Activated T-cell treated with anti-CD3 and anti-CD28 coated beads, Interleukin-2, amount 50 U/mL, for 48 hours (primary cell): ENCODE results near the gene RHCG.
A peak's percentile ranks its signal among the peaks of the same experiment; 100 is the strongest.

Experiments used
- DNase-seq, 2 experiments: peaks; one replicate each; pipeline ENCODE4 v3.0.0-alpha.2; 2020

The RHCG gene

GRCh38 chr15:89502867-89503595, 6.6 kb upstream of the RHCG start:
- no peak for DNase-seq

GRCh38 chr15:89501646-89502045, 5.3 kb upstream of the RHCG start:
- DNase-seq: no peak

- DNase-seq: no peak
Measured at GRCh38 chr15:89500397-89501270, 4.3 kb upstream of the RHCG start.

- DNase-seq: no peak
Measured at GRCh38 chr15:89499156-89499555, 2.8 kb upstream of the RHCG start.

GRCh38 chr15:89498574-89498906, 2.2 kb upstream of the RHCG start:
- no peak for DNase-seq

GRCh38 chr15:89497231-89497630, 848 bp upstream of the RHCG start:
- no peak for DNase-seq

GRCh38 chr15:89495638-89496145, 691 bp downstream of the RHCG start:
- DNase-seq: no peak

GRCh38 chr15:89494941-89495637, 1.3 kb downstream of the RHCG start:
- peak; percentile 46 to 57 for DNase-seq

- no peak for DNase-seq
Measured at GRCh38 chr15:89494031-89494430, 2.4 kb downstream of the RHCG start.

- DNase-seq: no peak
Measured at GRCh38 chr15:89492934-89493631, 3.3 kb downstream of the RHCG start.

- peak in 1 of 2 experiments; percentile 42 for DNase-seq
Measured at GRCh38 chr15:89492111-89492641, 4.2 kb downstream of the RHCG start.

- no peak for DNase-seq
Measured at GRCh38 chr15:89490814-89491315, 5.5 kb downstream of the RHCG start.

GRCh38 chr15:89490081-89490813, 6.1 kb downstream of the RHCG start:
- DNase-seq: no peak

- DNase-seq: no peak
Measured at GRCh38 chr15:89489376-89489775, 7.0 kb downstream of the RHCG start.

GRCh38 chr15:89487791-89488190, 8.6 kb downstream of the RHCG start:
- no peak for DNase-seq

GRCh38 chr15:89486726-89487050, 9.7 kb downstream of the RHCG start:
- DNase-seq: peak; percentile 58 to 66

GRCh38 chr15:89483079-89483478, 13.3 kb downstream of the RHCG start:
- DNase-seq: no peak

- no peak for DNase-seq
Measured at GRCh38 chr15:89482139-89482538, 14.2 kb downstream of the RHCG start.

- no peak for DNase-seq
Measured at GRCh38 chr15:89480505-89480904, 15.9 kb downstream of the RHCG start.

GRCh38 chr15:89479173-89479572, 17.2 kb downstream of the RHCG start:
- DNase-seq: no peak

- DNase-seq: no peak
Measured at GRCh38 chr15:89477411-89478242, 18.8 kb downstream of the RHCG start.
